GM19455 (cell line): ENCODE results near the gene ZMPSTE24.
"Not testable (repeated sequence)": the region's sequence is repeated elsewhere in the genome, so short reads cannot be mapped to it uniquely, and the experiment has no call there.

Source experiments
- ATAC-seq: cut with Tn5 transposase; IDR thresholded peaks from one replicate; pipeline ENCODE4 v1.9.1; 2021; ENCODE audit not compliant: unreplicated experiment

The ZMPSTE24 gene

GRCh38 chr1:40316595-40317393 is 58.8 kb downstream of the ZMPSTE24 start, which contains the start of gene COL9A2:
TSS of gene COL9A2 (minus strand) at chr1:40317286. CDS start at chr1:40317197, 89 bp downstream.
- ATAC-seq: no peak

GRCh38 chr1:40317394-40318074 is 59.5 kb downstream of the ZMPSTE24 start:
- no peak for ATAC-seq

- ATAC-seq: no peak
Observed at GRCh38 chr1:40318476-40318875, 60.4 kb downstream of the ZMPSTE24 start.

GRCh38 chr1:40318970-40319621 is 61.1 kb downstream of the ZMPSTE24 start:
- no peak for ATAC-seq

GRCh38 chr1:40331403-40331802 is 73.4 kb downstream of the ZMPSTE24 start:
- ATAC-seq: not testable (repeated sequence)

- ATAC-seq: no peak
Observed at GRCh38 chr1:40332695-40333094, 74.7 kb downstream of the ZMPSTE24 start.

GRCh38 chr1:40337443-40337842 is 79.4 kb downstream of the ZMPSTE24 start:
- ATAC-seq: no peak

GRCh38 chr1:40338745-40339419 is 80.8 kb downstream of the ZMPSTE24 start:
- no peak for ATAC-seq

- no peak for ATAC-seq
Observed at GRCh38 chr1:40339420-40340323, 81.6 kb downstream of the ZMPSTE24 start.

GRCh38 chr1:40341491-40342380 is 83.7 kb downstream of the ZMPSTE24 start:
- ATAC-seq: no peak

- not testable (repeated sequence) for ATAC-seq
Observed at GRCh38 chr1:40342381-40342717, 84.3 kb downstream of the ZMPSTE24 start.
